HG03159 (cell line): ENCODE data around the gene SURF4.

Experiments
- ATAC-seq: cut with Tn5 transposase; IDR thresholded peaks from one replicate; pipeline ENCODE4 v1.9.1; 2021; ENCODE audit warnings: mild to moderate bottlenecking, moderate library complexity; ENCODE audit not compliant: unreplicated experiment

Gene SURF4

DNA sequence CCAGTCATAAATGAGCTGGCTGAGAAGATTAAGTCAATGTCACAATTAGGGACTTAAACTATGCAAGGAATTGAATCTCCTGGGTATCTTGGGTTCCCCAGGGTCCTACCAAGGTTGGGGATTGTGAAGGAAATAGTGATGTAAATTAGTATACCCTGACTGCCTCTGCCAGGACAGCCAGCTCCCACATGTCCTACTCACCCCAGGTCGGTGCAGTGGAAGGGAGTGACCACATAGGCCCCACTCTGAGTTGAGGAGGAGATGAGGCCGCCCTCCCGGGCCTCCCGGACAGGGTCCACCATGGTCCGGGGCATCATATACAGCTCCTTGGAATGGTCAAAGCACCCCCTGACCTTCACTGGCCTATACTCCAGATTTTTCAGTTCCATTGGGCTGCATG lies 22.3 kb downstream of the SURF4 start:
- no peak for ATAC-seq

DNA sequence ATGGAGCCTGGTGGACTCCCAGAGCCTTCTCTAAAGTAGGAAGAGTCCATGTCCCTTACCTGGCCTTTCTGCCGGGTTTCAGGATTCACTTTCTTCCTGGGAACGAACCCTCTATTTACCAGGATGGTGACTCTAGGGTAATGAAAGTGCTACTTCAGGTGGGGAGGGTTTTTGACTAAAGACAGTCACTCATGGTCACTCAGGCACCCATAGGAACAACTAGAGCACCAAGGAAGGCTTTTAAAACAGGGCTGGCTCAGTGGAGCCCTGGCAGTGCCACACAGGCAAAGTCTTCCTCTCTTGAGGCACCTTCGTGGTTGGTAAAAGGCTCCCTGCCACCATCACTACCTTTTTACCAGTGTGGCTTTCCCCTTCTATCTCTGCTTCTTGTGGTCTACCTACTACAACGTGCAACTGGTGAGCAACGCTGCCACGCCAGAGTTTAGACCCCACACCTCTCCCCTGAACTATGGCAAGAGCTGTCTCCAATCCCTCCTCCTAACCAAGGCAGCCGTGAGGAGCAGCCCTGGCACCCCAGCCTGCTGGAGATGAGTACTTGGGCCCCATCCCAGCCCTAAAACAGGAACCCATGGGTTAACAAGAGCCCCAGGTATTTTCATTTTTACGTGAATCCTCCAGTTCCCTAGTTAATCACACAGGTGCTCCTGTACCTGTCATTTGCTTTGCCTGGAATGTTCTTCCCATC lies 23.1 kb downstream of the SURF4 start:
- no peak for ATAC-seq

DNA sequence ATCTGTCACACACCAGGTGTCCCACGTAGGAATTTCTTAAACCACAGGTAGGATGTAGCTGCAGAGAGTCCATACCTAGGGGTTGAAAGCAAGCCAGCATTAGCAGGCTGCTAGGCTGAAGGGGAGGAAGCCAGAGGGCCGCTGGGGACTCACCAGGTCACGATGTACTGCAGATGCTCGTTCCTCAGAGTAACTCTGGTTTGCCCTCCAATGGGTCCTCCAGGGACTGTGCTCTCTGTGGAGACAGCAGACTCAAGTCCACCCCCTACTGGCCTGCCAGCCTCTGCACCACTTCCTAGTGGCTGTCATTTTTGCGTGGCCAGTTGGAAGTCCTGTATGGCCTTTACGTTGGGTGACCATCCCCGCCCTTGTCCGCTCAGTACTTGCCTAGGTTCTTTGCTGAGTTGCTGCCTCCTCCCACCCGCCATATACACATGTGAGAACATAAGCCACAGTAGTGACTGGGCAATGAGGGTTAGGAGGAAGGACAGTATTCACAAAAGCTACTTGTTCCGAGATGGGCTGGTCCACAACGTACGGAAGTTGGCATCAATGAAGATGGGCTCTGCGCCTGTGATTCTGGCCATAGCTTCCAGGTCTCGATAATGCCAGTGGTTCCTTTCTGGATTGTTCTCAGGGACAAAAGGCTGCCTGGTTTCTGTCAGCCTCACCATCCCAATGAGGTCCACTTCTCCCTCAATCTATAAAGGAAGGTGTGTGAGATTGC lies 23.8 kb downstream of the SURF4 start:
- ATAC-seq: no peak

DNA sequence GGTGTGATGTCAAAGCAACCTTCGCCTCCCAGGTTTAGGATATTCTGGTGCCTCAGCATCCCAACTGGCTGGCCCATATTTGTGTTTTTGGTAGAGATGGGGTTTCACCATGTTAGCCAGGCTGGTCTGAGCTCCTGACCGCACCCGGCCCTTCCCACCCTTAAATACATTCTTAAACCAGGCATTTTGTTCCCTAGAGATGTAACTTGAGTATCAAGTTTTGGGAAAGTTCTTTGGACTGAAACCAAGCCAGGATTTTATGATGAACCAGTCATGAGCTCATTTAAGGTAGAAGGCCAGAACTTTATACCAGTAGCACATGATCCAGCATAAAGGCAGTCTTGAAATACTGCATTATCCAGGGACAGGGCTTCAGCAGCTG lies 24.3 kb downstream of the SURF4 start:
- no peak for ATAC-seq

DNA sequence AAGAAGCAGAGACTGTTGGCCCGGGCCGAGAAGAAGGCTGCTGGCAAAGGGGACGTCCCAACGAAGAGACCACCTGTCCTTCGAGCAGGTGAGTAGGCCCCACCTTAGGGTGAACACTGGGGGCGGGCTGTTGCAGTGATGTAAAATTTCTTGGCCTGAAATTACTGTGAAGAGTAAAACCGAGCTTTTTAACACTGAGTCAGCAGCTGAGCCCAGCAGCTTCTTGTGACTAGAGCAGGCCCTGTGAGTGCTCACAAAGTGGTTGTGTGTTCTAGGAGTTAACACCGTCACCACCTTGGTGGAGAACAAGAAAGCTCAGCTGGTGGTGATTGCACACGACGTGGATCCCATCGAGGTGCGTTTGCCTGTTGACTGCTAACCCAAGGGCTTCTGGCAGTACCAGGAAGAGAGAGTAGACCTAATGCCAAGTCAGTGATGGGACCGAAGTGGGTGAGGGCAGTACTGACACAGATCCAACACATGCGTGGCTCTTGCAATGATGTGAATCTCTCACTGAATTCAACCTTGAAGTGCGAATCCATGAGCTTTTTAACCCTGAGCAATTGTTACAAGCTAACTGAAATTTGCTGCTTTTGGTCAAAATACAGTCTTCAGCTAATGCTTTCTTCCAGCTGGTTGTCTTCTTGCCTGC lies 25.8 kb downstream of the SURF4 start:
- no peak for ATAC-seq

DNA sequence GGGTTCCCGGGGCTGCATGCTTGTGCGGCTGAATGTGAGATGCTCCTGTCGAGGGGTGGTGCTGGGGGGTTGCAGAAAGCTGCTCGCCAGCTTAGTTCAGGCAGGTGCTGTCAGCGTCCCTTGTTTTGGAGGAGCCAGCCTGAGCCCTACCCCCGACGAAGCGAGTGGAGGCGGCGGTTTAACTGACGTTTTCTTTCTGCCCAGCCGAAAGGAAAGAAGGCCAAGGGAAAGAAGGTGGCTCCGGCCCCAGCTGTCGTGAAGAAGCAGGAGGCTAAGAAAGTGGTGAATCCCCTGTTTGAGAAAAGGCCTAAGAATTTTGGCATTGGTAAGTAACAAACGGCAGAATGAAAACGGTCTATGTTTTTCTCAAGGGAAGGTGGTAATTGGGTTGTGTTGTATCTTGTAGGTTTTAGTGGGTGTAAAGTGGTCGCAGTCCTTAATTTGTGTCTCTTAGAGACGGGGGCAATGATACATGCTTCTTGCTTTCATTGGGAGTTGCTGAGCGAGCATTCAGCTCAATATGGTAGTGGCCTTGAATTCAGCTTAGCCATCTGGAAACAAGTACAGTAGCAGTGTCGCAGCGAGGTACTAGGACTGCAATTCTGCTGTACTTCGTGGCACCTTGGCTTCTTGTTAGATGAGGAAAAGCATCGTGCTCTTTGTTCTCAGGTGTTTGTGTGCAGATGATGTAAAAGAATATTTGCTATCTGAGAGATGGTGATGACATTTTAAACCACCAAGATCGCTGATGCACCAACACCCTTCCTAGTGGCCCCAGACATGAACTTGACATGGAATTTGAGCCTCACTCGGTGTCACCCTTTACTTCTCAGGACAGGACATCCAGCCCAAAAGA lies 26.9 kb downstream of the SURF4 start:
- ATAC-seq: no peak

DNA sequence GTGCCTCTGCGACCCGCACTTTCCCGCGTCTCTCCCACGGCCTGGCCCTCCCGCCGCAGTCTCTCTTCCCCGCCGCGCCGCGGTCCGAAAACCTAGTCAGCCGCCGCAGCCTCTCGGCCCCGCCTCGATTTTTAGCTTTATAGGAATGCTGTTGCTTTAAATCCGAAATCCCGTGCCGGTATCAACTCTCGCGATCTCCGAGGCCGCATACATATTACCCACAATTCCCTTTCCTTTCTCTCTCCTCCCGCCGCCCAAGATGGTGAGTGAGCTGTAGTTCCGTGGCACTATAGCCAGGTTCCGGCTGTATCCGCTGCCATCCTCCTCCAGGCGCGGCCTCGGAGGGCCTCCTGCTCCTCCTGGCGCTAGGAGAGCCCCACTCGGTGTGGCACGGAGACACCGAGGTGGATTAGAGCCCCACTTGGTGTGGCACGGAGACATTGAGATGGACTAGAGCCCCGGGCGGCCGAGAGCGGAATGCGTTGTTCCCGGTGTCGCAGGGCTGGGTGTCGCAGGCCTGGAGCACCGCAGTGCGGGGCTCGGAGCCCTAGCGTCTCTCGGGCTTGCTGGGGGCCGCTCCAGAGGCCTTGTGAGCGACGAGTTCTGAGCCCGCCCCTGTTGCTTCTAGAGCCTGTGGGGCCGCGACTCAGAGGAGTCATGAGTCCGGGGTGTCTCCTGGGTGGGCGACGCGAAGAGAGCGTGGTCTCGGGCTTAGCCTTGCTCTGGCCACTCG lies 27.7 kb downstream of the SURF4 start, which contains the start of the genes MED22 and RPL7A:
MED22 (minus strand) TSS at position 147 of the 733 bp plus-strand sequence. CDS start 1,469 bp downstream, outside the sequence.
RPL7A (plus strand) TSS at position 234 of the 733 bp plus-strand sequence; CDS start at position 260, 26 bp downstream.
- ATAC-seq: peak; percentile 66

DNA sequence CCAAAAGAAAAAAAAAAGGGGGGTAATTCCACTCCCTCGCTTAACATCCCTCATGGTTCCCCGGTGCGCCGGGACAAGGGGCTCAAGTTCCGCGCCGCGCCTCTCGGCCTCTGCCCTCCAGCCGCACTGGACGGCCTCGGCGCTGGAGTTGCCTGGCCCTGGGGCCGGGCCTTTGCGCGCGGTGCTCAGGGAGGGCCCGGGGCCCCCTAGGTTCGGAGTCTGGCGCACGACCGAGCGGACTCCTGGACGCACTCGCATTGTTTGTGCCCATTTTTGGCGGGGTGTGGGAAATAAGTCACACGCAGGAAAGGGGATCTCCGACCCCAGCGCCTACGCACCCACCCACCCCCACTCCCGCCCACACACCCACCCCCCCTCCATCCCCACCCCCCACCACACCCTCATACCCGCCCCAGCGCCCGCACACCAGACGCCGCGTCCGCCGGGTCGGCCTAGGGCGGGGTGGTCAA lies 28.3 kb downstream of the SURF4 start:
- ATAC-seq: peak; percentile 31

DNA sequence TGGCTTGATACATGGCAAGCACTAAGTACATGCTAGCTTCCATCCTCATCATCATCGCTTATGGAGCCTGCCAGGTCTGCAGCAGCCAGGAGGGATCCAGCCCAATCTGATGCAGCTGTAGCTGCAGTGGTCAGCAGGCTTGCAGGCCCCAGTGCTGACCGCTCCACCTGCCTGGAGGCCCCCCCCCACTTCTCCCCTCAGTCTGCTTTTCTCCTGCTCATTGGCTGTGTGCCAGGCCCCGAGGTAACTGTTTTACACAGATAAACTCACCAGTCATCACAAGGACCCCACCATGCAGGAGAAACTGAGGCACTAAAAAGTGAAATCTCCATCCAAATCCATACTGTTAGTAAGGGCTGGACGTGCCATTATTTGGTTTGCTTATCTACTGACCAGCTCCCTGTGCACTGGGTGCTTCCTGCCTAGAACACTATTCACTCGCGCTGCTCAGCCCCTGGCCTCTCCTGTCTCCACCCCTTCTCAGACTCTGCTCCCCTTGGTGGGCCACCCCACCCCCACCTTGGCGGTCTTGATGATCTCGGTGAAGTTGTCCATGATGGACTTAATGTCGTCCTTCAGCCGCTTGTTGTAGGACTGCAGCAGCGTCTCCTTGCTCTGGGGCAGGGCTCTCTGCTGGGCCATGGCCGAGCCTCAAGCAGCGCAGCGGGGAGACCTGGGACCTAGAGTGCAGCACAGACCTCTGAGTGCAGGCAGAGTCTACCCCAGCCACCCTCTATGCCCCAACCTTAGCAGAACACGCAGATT lies 29.7 kb downstream of the SURF4 start:
- no peak for ATAC-seq

DNA sequence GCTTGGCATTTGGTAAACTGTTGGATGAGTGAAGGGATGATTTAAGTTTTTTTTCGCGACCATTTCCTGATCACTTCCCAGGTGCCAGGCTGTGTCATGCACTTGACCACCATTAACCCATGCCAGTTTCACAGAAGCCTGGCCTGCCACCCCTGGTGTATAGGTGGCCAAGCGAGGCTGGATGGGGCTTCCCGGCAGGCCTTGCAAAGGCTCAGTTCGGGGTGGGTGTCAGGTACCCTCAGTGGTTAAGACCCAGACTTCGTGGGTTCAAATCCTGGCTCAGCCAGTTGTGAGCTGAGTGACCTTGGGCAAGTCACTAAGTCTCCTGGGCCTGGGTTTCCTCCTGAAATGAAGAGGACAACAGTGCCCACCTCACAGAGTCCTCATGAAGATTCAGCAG lies 30.3 kb downstream of the SURF4 start:
- ATAC-seq: no peak

DNA sequence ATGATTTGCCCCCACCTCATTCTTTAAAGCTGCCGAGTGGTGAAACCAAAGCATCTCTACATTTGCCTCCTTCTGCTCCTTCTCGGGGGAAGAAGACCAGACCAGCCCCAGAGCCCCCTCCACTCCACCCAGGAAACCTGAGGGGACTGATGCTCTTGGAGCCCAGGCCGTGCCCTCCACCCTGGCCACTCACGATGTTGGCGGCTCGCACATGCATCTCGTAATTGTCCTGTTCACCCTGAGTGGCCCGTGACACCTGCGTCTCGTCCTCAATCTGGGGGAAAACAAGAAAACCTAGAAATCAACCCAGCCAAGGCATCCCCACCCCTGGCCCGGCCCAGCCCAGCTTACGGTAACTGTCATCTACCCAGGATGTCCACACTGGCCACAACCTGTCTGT lies 30.9 kb downstream of the SURF4 start:
- no peak for ATAC-seq

DNA sequence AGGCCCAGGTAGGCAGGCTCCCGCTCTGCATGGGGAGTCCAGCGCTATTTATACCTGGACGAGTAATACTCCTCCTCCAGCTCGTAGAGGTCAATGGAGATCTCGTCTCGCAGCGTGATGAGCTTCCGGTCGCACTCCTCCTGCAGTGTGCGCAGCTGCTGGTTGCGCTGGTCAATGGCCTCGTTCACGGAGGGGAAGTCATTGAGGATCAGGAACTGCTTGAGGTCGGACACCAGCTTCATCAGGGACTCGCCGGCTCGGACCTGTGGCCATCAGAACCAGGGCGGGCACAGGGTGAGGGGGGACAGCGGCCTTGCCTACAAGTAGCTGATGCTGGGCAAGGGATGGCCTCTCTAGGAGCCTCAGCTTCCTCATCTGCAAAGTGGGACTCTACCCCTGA lies 31.8 kb downstream of the SURF4 start:
- no peak for ATAC-seq

DNA sequence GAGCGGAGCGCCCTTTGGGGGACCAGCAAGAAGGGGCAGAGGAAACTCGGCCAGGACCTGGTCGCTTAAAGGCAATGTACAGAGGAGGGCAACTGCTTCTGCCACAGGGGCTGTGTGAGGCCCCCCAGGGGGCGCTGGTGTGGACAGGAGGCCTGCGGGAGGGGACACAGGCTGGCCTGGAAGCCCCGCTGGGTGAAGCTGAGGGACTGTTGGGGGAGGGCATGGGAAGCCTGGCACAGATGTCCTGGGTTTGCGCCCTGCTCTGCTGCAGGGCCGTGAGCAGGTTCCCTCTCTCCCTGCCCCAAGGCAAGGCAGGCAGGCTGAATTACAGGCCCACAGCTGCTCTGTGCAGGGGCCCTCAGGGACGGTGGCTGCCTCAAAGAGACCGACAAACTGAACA lies 33.3 kb downstream of the SURF4 start:
- ATAC-seq: no peak

DNA sequence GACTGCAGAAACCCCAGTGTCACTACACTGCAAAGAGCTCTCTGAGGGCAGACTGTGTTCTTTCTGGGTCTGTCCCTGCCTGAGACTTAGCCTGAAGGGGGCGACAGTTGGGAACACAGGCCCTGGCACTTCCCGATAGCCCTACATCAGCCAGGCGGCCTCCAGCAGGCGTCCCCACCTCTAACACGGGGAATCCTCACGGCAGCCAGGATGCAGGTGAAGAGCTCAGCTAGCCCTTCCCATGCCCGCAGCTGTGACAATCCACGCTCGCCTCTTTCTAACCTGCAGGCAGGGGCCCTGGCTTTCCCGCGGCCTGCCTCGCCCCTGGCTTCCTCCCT lies 33.8 kb downstream of the SURF4 start:
- no peak for ATAC-seq

DNA sequence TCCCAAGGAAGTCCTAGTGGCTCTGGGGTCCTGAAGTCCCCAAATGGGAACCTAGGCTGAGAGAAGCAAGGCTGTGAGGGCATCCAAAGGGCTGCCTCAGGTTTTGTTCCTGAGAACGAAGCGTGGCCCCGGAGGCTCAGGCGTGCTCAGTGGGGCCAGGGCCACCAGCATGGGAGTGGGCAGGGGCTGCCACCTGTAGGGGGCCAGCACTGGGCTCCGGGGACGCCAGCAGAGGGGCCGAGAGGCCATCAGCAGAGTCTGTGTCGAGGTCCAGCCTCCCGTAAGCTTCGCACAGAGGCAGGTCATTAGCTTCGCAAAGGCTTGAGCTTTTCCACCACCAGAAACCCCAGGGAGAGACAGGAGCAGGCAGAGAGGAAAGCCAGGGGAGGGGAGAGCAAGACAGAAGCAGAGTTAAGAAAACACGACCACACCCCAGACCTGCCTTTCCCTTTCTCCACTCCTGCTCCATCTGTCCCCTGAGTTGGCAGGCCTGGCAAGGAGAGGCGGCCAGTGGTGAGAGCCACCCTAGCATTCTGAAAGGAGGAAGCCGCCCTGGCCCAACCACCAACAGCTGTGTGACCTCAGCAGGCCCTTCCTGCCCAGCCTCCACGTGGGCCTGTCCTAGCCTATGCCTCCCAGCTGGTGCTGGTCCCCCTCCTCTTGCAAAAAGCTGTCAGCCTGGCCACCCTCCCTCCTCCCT lies 34.3 kb downstream of the SURF4 start:
- no peak for ATAC-seq

DNA sequence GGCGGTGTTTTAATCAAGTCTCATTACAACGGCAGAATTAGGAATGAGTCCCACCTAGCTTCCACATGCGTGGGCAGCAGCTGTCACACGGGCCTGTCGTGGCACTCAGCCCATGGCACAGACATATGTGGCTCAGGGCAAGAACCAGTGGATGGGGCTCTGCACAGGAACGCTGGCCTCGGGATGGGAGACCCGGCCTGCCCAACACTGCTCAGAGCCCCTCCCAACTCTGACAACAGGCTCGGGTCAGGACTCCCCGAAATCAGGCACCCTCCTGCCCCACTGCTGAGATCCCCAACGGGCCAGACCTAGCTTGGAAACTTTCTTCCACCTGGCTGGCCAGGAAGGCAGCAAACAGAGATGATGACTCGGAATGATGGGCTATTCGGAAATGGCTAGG lies 34.9 kb downstream of the SURF4 start:
- ATAC-seq: no peak

DNA sequence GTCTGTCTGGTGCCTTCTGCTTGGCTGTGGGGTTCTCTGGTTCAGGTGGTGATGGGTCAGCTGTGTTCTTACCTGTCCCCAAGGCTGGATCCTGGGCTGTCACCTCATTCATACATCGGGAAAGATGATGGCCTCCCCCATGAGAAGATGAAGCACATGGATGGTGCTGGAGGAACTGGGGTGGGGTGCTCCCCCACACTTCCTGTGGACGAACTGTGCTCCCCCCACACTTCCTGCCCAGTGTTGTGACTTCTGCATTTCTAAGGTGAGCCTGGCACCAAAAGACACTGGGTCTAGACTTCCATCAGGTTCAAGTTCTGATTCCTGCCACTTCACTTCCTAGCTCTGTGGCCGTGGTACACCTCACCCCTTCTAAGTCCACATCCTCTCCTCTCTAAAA lies 35.6 kb downstream of the SURF4 start:
- ATAC-seq: no peak

DNA sequence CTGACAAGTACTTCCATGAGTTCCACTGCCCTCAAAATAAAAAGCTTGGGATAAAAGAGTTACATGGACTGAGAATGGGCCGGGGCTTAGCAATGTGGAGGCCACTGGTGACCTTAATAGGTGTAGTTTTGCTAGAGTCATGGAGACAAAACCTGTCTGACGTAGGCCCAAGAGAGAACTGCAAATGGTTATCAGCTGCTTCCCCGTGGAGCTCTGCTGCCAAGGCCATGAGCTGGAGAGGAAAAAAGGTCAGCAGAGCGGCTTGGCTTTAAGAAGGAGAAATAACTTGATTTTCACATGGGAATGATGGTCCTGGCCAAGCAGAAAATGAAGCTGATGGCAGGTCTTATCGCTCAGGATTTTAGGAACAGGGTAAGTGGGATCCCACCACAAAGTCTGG lies 36.2 kb downstream of the SURF4 start:
- no peak for ATAC-seq
